ENCODE results near the gene FAT3.

- TF ChIP-seq CTCF (conservative IDR thresholded peaks at IDR 0.05; ENCODE audit: low read depth, low read length) (no peak), EZH2 (IDR thresholded peaks at IDR 0.05; ENCODE audit: low read length, unreplicated experiment) (no peak)
Measured at GRCh38 chr11:92180664-92181251, 43.9 kb upstream of the FAT3 start.
